ENCODE results near the gene ALKAL2. TPM values are rescaled to one million over a fixed set of nuclear protein-coding genes. Genes with fewer than 3 reads are reported as not detected.

The ALKAL2 gene
- total and polyA plus RNA-seq, 2 of the 13 experiments (the other 11 are each of a cell fraction or from before 2014, with no cell fraction given) = 0.22 to 1.7 TPM

DNA sequence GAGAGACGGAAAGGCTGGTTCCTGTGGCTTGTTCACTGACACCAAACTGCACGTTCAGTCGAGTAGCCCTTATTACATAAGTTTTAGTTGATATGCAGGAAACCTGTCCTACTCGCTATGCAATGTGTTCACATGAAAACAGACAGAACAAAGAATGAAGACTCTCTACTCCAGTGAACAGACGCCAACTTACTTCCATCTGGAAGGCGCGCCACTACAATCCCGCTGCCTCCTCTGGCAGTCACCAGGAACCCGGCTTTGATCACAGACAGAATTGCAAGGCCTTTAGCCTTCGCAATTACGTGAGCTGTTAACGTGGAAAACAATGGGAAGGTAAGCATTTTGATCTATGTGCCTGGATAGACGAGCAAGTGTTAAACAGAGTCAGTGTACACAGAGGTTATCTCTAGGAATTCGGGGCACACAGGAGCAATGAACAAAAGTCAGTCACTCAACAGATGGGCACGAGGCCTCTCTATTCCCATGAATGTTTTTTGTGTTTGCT is 38.3 kb downstream of the ALKAL2 start (continued):
- TF ChIP-seq ZNF431 (CRISPR knock-in tag; IDR thresholded peaks at IDR 0.05; ENCODE audit: borderline replicate concordance, low read depth) (no peak; the same call in 1 of the 2 replicates), REL (CRISPR knock-in tag; conservative IDR thresholded peaks at IDR 0.05) (no peak), HNRNPH1 (optimal IDR thresholded peaks at IDR 0.05; ENCODE audit: low read depth, low read length) (no peak), SCMH1 (CRISPR knock-in tag; IDR thresholded peaks at IDR 0.05; ENCODE audit: borderline replicate concordance) (no peak), MED13 (CRISPR knock-in tag; IDR thresholded peaks at IDR 0.05) (peak; percentile 52; the same call in 1 of the 2 replicates), TEAD2 (CRISPR knock-in tag; IDR thresholded peaks at IDR 0.05) (no peak), FOXK1 (CRISPR knock-in tag; IDR thresholded peaks at IDR 0.05; ENCODE audit: borderline replicate concordance, low read depth) (peak; percentile 92)

DNA sequence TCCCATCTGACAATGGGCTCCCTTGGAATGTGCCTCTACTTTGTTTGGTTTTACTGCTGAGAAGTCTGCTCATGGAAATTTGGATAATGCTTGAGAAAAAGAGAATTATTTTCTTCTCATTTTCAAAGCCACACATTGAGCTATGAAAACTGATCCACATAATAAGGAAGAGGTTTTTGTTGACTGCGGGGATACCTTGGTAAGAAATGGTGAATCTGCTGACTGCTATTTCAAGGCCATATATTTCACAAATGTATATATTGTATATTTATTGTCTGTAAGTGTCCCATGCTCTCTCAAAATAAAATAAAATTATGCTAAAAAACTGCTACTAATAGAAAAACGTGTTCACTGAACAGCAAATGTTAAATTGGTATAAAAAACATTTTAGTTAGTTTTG is 39.2 kb downstream of the ALKAL2 start:
- Histone ChIP-seq H3K4me1 (ENCODE audit: insufficient read depth, low read length) (peaks cover 54% of the 10 kb centered on the region), H3K27me3 (ENCODE audit: control insufficient read depth in 1 of 2, insufficient read depth in 2 of 2, low read length in 2 of 2) (no peaks in the 10 kb centered on the region), H4K20me1 (ENCODE audit: insufficient read depth, low read length) (no peaks in the 10 kb centered on the region), H3K79me2 (ENCODE audit: insufficient read depth, low read length) (peaks cover 2% of the 10 kb centered on the region), H3K4me3 (replicated peaks in 1 of 3; ENCODE audit: insufficient read depth in 1 of 3, low read depth in 2 of 3, low read length in 3 of 3) (peak overlapping the region; percentile 48 to 62 (median 52); a peak in 4 of 6 replicates), H3K9ac (ENCODE audit: insufficient read depth, low read depth, low read length) (peak overlapping the region; percentile 30), H2AFZ (ENCODE audit: low read length) (no peak overlapping the region), H3K4me2 (ENCODE audit: low read depth, low read length) (peak overlapping the region; percentile 87), H3K36me3 (replicated peaks in 1 of 2; ENCODE audit: control insufficient read depth in 1 of 2, insufficient read depth in 2 of 2, low read length in 2 of 2) (peaks cover 6 to 10% of the 10 kb centered on the region in 2 experiments; a peak in 4 of 5 replicates), H3K27ac (ENCODE audit: extremely low read length, insufficient read depth, low read length) (peak overlapping the region; percentile 71), H3K9me3 (ENCODE audit: low read length) (no peaks in the 10 kb centered on the region)
- in situ Hi-C loops (cut with HindIII; ENCODE audit: extremely low pct_ligation_motif_present, low pct_unique_long_range_greater_than_20kb) (loop anchor here (5.0 kb wide), 1 partner anchor 39 kb away; the partner anchor contains the start of gene ALKAL2), intact Hi-C loops (cut with micrococcal nuclease; ENCODE audit: unreplicated experiment) (loop anchor here (1.0 kb wide), 1 partner anchor 12 kb away; no protein-coding TSS in a partner anchor)
- WGBS (ENCODE audit: low lambda C conversion rate) = 75% methylated on average over 2 of the region's 2 CpGs
- POLR2A ChIA-PET = interaction anchor here (1.1 to 2.2 kb wide), 3 partner anchors 10 to 25 kb away, joined by 3 to 6 read pairs (median 4); no protein-coding TSS in a partner anchor
- DNase-seq (ENCODE audit: low spot score) (no peak), FAIRE-seq (no peak), ATAC-seq (no peak)
- no TSS peak for BruUV-seq (replicated peaks)
- CTCF ChIA-PET (ENCODE audit: low intra/inter-chr PET ratio, low total read pairs) = interaction anchor here (1.0 to 1.5 kb wide), 2 partner anchors 12 to 41 kb away, joined by 3 to 4 read pairs; no protein-coding TSS in a partner anchor
- no peak for TF ChIP-seq ZBTB7B (CRISPR knock-in tag; IDR thresholded peaks at IDR 0.05)
- TF ChIP-seq ZNF83 (CRISPR knock-in tag; IDR thresholded peaks at IDR 0.05; ENCODE audit: borderline replicate concordance) = no peak
- no peak for TF ChIP-seq CHD2 (IDR thresholded peaks at IDR 0.05; ENCODE audit: low read depth, low read length)
- no peak for TF ChIP-seq ZFP1 (CRISPR knock-in tag; IDR thresholded peaks at IDR 0.05)
- no peak for TF ChIP-seq ZNF207 (IDR thresholded peaks at IDR 0.05; ENCODE audit: borderline replicate concordance)
- no peak for TF ChIP-seq MED13 (CRISPR knock-in tag; IDR thresholded peaks at IDR 0.05)
- TF ChIP-seq ZBTB21 (CRISPR knock-in tag; IDR thresholded peaks at IDR 0.05) = no peak
- no peak for TF ChIP-seq ZFP41 (CRISPR knock-in tag; IDR thresholded peaks at IDR 0.05; ENCODE audit: borderline replicate concordance)
- TF ChIP-seq, protein P1, sequence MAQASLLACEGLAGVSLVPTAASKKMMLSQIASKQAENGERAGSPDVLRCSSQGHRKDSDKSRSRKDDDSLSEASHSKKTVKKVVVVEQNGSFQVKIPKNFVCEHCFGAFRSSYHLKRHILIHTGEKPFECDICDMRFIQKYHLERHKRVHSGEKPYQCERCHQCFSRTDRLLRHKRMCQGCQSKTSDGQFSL (CRISPR knock-in tag; IDR thresholded peaks at IDR 0.05) = no peak
- no peak for TF ChIP-seq ZNF543 (CRISPR knock-in tag; IDR thresholded peaks at IDR 0.05)
- no peak for TF ChIP-seq DMAP1 (CRISPR knock-in tag; IDR thresholded peaks at IDR 0.05)
- TF ChIP-seq ZNF326 (CRISPR knock-in tag; IDR thresholded peaks at IDR 0.05; ENCODE audit: borderline replicate concordance) = no peak
- peak; percentile 97 for TF ChIP-seq ZFAT (CRISPR knock-in tag; conservative IDR thresholded peaks at IDR 0.05)
- peak; percentile 62 to 65 for TF ChIP-seq MAFK (conservative IDR thresholded peaks at IDR 0.05 in 1 of 2, IDR thresholded peaks at IDR 0.05 in 1 of 2; ENCODE audit: low read length in 2 of 2)
- no peak for TF ChIP-seq MLLT10 (CRISPR knock-in tag; IDR thresholded peaks at IDR 0.05)
- TF ChIP-seq, protein P2, sequence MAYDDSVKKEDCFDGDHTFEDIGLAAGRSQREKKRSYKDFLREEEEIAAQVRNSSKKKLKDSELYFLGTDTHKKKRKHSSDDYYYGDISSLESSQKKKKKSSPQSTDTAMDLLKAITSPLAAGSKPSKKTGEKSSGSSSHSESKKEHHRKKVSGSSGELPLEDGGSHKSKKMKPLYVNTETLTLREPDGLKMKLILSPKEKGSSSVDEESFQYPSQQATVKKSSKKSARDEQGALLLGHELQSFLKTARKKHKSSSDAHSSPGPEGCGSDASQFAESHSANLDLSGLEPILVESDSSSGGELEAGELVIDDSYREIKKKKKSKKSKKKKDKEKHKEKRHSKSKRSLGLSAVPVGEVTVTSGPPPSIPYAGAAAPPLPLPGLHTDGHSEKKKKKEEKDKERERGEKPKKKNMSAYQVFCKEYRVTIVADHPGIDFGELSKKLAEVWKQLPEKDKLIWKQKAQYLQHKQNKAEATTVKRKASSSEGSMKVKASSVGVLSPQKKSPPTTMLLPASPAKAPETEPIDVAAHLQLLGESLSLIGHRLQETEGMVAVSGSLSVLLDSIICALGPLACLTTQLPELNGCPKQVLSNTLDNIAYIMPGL (CRISPR knock-in tag; IDR thresholded peaks at IDR 0.05; ENCODE audit: borderline replicate concordance in 1 of 2, low read depth in 1 of 2) = no peak
- no peak for TF ChIP-seq MXD4 (CRISPR knock-in tag; IDR thresholded peaks at IDR 0.05)
- TF ChIP-seq ZNF619 (CRISPR knock-in tag; IDR thresholded peaks at IDR 0.05) = no peak

Measured in HepG2 (cell line).